Measurements from ENCODE around the gene LRRD1. TPM values are rescaled to one million over a fixed set of nuclear protein-coding genes. Genes with fewer than 3 reads are reported as not detected.
A peak's percentile ranks its signal among the peaks of the same experiment; 100 is the strongest.
"Not testable (repeated sequence)": the region's sequence is repeated elsewhere in the genome, so short reads cannot be mapped to it uniquely, and the experiment has no call there.

The LRRD1 gene
- total RNA-seq, 4 donors from 2014 or later: 0.13 to 0.65 TPM; not detected in 2

GRCh38 chr7:92149736-92150239 is 29.2 kb downstream of the LRRD1 start:
- no peak for DNase-seq (ENCODE audit: low spot score in 2 of 2)
- intact Hi-C loops (cut with DNase I; ENCODE audit: low total_unique reads): no loop called here
- 91 to 97% methylated on average over 5 of the region's 5 CpGs for WGBS, 2 donors
- TF ChIP-seq POLR2A (IDR thresholded peaks at IDR 0.05) (no peak), CTCF (IDR thresholded peaks at IDR 0.05) (no peak)
- no peak overlapping the region for H3K4me3 ChIP-seq (ENCODE audit: low read depth, poor library complexity, severe bottlenecking)

- intact Hi-C loops (cut with DNase I; ENCODE audit: low total_unique reads); DNase-seq (ENCODE audit: low spot score in 2 of 2); H3K4me3 ChIP-seq (ENCODE audit: low read depth, poor library complexity, severe bottlenecking): not testable (repeated sequence)
- WGBS, 2 donors: 94 to 95% methylated on average over 38 to 50 of the region's 50 CpGs
Observed at GRCh38 chr7:92143192-92143880, 35.6 kb downstream of the LRRD1 start.

- 89 to 93% methylated on average over 9 of the region's 9 CpGs for WGBS, 2 donors
- intact Hi-C loops (cut with DNase I; ENCODE audit: low total_unique reads); H3K4me3 ChIP-seq (ENCODE audit: low read depth, poor library complexity, severe bottlenecking); DNase-seq (ENCODE audit: low spot score in 2 of 2): not testable (repeated sequence)
Observed at GRCh38 chr7:92142791-92143190, 36.2 kb downstream of the LRRD1 start.

- DNase-seq (ENCODE audit: low spot score in 2 of 2): no peak
- TF ChIP-seq POLR2A (IDR thresholded peaks at IDR 0.05): no peak
- no peak for TF ChIP-seq CTCF (IDR thresholded peaks at IDR 0.05)
- intact Hi-C loops (cut with DNase I; ENCODE audit: low total_unique reads): no loop called here
- no peak overlapping the region for H3K4me3 ChIP-seq (ENCODE audit: low read depth, poor library complexity, severe bottlenecking)
- WGBS, 2 donors: 93 to 96% methylated on average over 7 of the region's 7 CpGs
Observed at GRCh38 chr7:92141161-92141560, 37.8 kb downstream of the LRRD1 start.

GRCh38 chr7:92137557-92137956 is 41.4 kb downstream of the LRRD1 start:
- 43 to 46% methylated on average over 2 of the region's 2 CpGs for WGBS, 2 donors
- intact Hi-C loops (cut with DNase I; ENCODE audit: low total_unique reads): no loop called here
- no peak overlapping the region for H3K4me3 ChIP-seq (ENCODE audit: low read depth, poor library complexity, severe bottlenecking)
- no peak for TF ChIP-seq POLR2A (IDR thresholded peaks at IDR 0.05)
- TF ChIP-seq CTCF (IDR thresholded peaks at IDR 0.05): no peak
- no peak for DNase-seq (ENCODE audit: low spot score in 2 of 2)

- intact Hi-C loops (cut with DNase I; ENCODE audit: low total_unique reads): no loop called here
- DNase-seq (ENCODE audit: low spot score in 2 of 2): no peak
- H3K4me3 ChIP-seq (ENCODE audit: low read depth, poor library complexity, severe bottlenecking): peak overlapping the region; percentile 83
- TF ChIP-seq POLR2A (IDR thresholded peaks at IDR 0.05): no peak
- no peak for TF ChIP-seq CTCF (IDR thresholded peaks at IDR 0.05)
- 25 to 26% methylated on average over 21 of the region's 21 CpGs for WGBS, 2 donors
Observed at GRCh38 chr7:92135052-92135889, 43.7 kb downstream of the LRRD1 start.
